Stimulated activated CD8-positive, alpha-beta memory T cell treated with anti-CD3 and anti-CD28 coated beads, Interleukin-7, amount 100 ng/mL, for 4 hours (primary cell): ENCODE measurements around the gene METAP1.
"Not testable (repeated sequence)": the region's sequence is repeated elsewhere in the genome, so short reads cannot be mapped to it uniquely, and the experiment has no call there.

Experiments
- DNase-seq, 2 donors: peaks; one replicate each; pipeline ENCODE4 v3.0.0-alpha.2; 2020; ENCODE audit warnings: low read depth in 2 of 2

METAP1 gene

GRCh38 chr4:99099814-99100213 lies 104.3 kb downstream of the METAP1 start:
- DNase-seq = not testable (repeated sequence)

- DNase-seq = no peak
These were observed 105.4 kb downstream of the METAP1 start for GRCh38 chr4:99100876-99101275.

GRCh38 chr4:99102634-99103033 lies 107.1 kb downstream of the METAP1 start:
- no peak for DNase-seq

- no peak for DNase-seq
These were observed 107.6 kb downstream of the METAP1 start for GRCh38 chr4:99103166-99103565.

- DNase-seq = no peak
These were observed 108.6 kb downstream of the METAP1 start for GRCh38 chr4:99104153-99104552.

- DNase-seq = not testable (repeated sequence)
These were observed 113.8 kb downstream of the METAP1 start for GRCh38 chr4:99109286-99109685.
